Limb (tissue), 2 donors: ENCODE data around the gene CCP110.
A peak's percentile ranks its signal among the peaks of the same experiment; 100 is the strongest.

ENCODE experiments used
- DNase-seq, 2 donors: peaks; one replicate each; pipeline ENCODE4 v3.0.0-alpha.2; 2016; ENCODE audit errors: extremely low spot score in 2 of 2

CCP110 gene, protein sequence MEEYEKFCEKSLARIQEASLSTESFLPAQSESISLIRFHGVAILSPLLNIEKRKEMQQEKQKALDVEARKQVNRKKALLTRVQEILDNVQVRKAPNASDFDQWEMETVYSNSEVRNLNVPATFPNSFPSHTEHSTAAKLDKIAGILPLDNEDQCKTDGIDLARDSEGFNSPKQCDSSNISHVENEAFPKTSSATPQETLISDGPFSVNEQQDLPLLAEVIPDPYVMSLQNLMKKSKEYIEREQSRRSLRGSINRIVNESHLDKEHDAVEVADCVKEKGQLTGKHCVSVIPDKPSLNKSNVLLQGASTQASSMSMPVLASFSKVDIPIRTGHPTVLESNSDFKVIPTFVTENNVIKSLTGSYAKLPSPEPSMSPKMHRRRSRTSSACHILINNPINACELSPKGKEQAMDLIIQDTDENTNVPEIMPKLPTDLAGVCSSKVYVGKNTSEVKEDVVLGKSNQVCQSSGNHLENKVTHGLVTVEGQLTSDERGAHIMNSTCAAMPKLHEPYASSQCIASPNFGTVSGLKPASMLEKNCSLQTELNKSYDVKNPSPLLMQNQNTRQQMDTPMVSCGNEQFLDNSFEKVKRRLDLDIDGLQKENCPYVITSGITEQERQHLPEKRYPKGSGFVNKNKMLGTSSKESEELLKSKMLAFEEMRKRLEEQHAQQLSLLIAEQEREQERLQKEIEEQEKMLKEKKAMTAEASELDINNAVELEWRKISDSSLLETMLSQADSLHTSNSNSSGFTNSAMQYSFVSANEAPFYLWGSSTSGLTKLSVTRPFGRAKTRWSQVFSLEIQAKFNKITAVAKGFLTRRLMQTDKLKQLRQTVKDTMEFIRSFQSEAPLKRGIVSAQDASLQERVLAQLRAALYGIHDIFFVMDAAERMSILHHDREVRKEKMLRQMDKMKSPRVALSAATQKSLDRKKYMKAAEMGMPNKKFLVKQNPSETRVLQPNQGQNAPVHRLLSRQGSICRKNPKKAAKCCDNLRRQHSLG

DNA sequence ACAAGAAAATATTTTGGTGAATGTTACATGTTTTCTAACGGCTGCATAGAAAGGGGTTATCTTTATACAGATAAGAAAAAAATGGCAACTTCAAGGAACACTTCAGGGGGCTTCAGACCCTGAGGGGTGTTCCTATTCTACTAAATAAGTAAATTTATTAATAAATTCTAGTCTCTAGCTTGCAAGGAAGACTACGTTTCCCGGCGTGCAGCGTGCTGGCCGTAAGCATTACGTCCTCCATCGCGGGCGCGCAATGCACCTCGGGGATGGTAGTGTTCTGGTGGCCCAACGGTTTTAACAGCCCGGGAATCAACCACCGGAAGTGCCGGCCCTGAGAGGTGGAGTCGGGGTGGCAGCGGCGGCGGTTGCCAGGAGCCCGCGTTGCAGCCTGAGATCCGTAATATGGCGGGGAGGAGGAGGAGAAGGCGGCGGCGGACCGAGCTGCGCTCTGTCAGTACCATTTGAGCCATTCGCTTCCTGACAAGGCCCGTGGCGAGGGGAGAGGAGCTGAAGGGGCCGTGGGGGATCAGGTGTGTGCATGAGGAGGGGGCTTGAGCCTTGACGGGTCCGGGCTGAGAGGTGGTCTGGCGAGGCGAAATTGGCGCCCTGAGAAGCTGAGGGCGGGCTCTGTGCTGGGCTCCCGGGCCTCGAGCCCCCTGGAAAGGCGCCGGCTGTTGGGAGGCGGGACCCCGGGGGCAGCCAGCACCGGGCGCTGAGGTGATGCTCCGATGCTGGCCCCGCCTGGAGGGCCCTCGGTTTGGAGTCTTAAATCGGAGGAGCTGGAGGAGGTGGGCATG lies at the start of gene CCP110:
CCP110 (plus strand) TSS at position 384 of the 797 bp plus-strand sequence. CDS start 3,940 bp downstream, outside the sequence.
- DNase-seq, result peak; percentile 94 to 95

- no peak for DNase-seq
These were observed 49.1 kb upstream of the CCP110 start for GRCh38 chr16:19474617-19475016.

GRCh38 chr16:19478505-19478904 lies 45.2 kb upstream of the CCP110 start:
- DNase-seq, result no peak

- DNase-seq, result no peak
These were observed 44.4 kb upstream of the CCP110 start for GRCh38 chr16:19479302-19479721.

DNA sequence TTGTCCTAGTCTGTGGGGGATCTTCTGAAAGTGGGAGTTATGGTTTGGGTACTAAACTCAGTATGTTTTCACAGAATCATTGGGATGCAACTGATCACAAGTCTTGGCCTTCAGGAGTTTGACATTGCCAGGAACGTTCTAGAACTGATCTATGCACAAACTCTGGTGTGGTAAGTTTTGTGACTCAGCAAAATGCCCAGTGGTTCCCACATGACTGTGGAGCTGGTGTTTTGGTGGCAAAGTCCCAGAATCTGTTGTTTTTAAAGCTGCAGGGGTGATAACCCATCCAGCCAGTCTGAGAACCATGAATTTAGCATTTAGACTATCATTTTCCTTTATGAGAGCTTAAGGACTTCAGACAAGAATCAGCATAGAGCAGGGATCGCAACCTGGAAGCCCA lies 42.4 kb upstream of the CCP110 start:
- DNase-seq, result no peak

DNA sequence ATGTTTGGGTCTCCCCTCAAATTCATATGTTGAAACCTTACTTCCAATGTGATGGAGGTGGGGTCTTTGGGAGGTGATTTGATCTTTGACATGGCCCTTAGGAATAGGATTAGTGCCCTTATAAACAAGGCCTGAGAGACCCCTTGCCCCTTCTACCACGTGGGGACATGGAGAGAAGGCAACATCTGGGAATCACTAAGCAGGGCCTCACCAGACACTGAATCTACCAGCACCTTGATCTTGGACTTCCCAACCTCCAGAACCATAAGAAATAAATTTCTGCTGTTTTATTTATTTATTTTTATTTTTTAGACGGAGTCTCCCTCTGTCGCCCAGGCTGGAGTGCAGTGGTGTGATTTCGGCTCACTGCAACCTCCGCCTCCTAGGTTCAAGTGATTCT lies 42.0 kb upstream of the CCP110 start:
- DNase-seq, result no peak

GRCh38 chr16:19482291-19482690 lies 41.5 kb upstream of the CCP110 start:
- no peak for DNase-seq

- DNase-seq, result no peak
These were observed 39.6 kb upstream of the CCP110 start for GRCh38 chr16:19484096-19484495.

DNA sequence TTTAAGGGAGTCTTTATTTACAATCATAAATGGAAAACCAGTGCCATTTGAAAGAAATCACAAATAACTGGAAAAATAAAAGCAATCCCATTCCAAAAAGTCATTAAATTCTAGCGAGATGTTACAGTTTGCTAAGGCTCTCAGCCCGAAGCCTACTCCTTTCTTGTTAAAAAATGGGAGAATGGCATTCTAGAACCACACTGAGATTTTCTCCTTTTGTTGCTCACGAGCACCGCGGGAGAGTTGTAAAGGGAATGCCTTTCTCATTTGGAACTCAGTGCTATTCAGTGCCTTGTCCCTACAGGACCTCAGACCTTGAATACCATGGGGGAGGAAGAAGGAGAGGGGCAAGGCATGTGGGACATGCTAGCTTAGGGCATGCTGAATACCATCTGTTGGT lies 38.1 kb upstream of the CCP110 start:
- no peak for DNase-seq

DNA sequence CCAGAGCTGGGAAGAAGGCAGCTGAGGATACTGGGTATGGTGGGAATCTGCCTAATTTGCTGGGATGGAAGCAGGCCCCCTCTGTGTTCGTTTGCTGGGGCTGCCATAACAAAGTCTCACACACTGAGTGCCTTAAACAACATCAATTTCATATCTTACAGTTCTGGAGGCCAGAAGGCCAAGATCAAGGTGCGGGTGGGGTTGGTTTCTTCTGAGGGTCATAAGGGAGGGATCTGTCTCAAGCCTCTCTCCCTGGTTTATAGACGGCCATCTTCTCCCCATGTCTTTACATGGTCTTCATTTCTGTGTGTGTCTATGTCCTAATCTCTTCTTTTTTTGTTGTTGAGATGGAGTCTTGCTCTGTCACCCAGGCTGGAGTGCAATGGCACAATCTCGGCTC lies 37.7 kb upstream of the CCP110 start:
- no peak for DNase-seq

DNA sequence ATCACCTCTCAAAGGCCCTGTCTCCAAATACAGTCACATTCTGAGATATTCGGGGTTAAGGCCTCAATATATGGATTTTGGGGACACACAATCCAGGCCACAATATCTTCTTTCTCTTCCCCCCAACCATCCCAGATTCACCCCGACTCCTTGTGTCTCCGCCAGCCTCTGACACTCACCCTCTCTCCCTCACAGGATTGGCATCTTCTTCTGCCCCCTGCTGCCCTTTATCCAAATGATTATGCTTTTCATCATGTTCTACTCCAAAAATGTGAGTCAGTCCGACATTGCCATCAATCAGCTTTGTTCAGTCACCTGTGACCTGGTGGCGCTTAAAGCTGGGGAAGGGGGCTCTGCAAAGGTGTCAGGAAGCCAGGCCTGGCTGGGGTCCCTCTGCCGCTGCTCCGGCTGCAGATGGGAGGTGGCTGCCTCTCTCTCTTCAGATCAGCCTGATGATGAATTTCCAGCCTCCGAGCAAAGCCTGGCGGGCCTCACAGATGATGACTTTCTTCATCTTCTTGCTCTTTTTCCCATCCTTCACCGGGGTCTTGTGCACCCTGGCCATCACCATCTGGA lies 36.9 kb upstream of the CCP110 start:
- no peak for DNase-seq

- no peak for DNase-seq
These were observed 35.5 kb upstream of the CCP110 start for GRCh38 chr16:19488213-19488640.

DNA sequence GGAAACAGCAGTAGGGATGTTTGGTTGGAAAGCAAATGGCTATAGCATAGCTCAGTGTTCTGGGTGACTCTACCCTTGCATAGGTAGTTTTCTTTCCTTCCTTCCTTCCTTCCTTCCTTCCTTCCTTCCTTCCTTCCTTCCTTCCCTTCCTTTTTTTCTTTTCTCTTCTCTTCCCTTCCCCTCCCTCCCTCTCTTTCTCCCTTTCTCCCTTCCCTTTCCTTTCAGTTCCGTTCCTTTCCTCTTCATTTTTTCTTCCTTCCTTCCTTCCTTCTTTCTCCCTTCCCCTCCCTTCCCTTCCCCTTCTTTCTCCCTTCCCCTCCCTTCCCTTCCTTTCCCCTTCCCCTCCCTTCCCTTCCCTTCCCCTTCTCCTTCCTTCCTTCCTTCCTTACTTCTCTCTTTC lies 33.1 kb upstream of the CCP110 start:
- DNase-seq, result no peak

DNA sequence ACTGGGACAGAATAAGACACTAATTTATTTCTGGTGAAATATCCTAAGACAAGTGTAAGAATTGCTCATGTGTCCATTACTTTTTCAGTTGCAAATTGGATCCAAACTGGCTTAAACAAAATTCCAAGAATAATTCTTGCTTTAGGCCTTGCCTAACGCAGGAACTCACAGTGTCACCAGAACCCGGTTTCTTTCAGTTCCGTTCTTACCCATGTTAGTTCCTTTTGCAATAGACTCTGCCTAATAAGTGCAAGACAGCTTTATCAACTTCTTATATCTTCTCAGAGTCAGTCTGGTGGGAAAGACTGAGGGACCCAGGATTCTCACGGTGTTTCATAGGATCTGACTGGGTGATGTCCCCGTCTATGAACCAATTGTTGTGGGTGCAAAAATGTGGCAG lies 26.6 kb upstream of the CCP110 start:
- no peak for DNase-seq

GRCh38 chr16:19499006-19499405 lies 24.7 kb upstream of the CCP110 start:
- no peak for DNase-seq

DNA sequence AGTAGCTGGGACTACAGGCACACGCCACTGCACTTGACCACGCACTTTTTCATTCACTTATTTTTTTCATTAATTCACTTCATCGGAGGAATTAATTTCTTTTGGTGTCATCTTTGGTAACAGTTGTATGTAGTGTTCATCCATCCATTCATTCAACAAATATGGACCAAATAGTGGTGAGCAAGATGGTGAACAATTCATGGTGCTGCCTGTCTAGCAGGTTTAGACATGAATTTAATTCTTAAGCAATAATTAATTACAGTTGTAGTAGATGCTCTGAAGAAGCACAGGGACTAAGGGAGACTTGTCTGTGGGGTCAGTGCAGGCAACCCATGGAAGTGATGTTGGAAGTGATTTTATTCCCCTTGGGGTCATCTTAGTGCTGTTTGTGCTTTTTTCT lies 24.3 kb upstream of the CCP110 start:
- DNase-seq, result no peak

DNA sequence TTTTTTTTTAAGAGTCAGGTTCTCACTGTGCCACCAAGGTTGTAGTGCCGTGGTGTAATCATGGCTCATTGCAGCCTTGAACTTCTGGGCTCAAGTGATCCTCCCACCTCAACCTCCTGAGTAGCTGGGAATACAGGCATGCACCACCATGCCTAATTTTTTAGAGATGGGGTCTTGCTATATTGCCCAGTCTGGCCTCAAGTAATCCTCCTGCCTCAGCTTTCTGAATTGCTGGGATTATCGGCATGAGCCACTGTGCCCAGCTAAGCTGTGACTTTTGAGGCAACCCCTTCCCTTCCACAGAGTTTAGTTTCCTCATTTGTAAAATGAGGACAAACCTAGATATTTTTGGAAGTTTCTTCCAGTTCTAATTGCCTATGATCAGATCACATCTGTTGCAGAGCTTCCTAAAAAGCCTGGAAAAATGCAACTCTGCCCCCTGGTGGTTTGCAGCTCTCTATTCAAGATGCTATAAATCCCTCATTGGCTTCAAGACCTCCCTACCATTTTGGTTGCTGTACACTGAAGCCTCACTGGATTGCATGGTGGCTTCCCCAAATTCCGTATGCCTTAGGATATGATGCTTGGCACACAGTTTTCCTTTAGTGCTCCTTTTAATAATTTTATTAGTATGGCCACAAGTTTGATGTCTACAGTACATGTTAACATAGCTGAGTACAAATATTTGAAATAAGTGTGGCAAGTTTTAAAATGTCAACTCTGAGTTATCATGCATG lies 21.2 kb upstream of the CCP110 start:
- DNase-seq, result peak; percentile 68 to 78

GRCh38 chr16:19503461-19504075 lies 20.2 kb upstream of the CCP110 start:
- no peak for DNase-seq

DNA sequence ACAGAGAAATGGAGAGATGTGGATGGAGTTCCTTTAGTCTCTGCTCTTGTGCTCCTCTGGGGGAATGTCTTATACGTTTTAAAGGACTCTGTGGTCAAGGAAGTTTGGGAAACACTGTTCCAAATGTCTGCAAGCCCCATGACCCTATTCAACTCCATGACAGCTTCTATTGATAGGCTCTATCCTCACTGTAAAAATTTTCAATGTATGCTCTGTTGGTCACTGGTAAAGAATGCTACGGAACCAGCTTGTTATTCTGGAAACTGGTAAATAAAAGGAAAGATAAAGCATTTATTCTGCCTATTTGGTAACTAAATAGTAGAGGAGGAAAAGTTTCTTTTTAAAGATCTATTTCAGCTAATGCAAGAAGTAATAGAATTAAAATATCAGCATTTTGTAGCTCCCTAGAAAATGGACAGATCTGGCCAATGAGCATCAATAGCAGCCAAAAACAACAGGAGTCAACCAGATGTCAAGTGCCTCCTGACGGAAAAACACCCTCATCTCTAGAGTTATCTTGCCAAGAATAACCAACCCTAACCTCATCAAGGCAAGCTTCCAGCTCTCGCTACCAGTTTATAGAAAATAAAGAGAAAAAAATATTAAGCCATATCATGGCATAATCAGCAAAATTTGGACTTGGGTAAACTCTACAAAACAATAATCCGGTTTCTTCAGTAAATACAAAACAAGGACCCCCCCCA lies 18.0 kb upstream of the CCP110 start:
- DNase-seq, result no peak
